HepG2 (cell line): ENCODE results near the gene TUBA4B. TPM values are rescaled to one million over a fixed set of nuclear protein-coding genes. Genes with fewer than 3 reads are reported as not detected.

Experiments
- AGO2 ChIP-seq: fragments of 200-400 bp; formaldehyde crosslinking; optimal IDR thresholded peaks from 2 replicates; pipeline ENCODE3; 2017; ENCODE audit warnings: mild to moderate bottlenecking, low read depth, low read length, moderate library complexity
- AHR ChIP-seq: IDR thresholded peaks from 2 replicates; pipeline ENCODE4 v1.6.1; 2018; ENCODE audit warnings: missing genetic modification reagents, missing compliant biosample characterization
- ATM ChIP-seq: fragments of 450-650 bp; IDR thresholded peaks from 2 replicates; pipeline ENCODE4 v1.7.1; 2017; ENCODE audit warnings: mild to moderate bottlenecking, borderline replicate concordance
- CC2D1A ChIP-seq: sonication (generic); formaldehyde crosslinking; IDR thresholded peaks from 2 replicates; pipeline ENCODE4 v1.8.1; 2023; ENCODE audit warnings: mild to moderate bottlenecking, missing genetic modification reagents
- HNRNPK ChIP-seq: fragments of 200-400 bp; formaldehyde crosslinking; IDR thresholded peaks from 2 replicates; pipeline ENCODE4 v1.6.1; 2018; ENCODE audit warnings: low read length, low read depth, moderate library complexity, mild to moderate bottlenecking; ENCODE audit not compliant: poor library complexity, severe bottlenecking
- HOXA5 ChIP-seq: sonication (generic); formaldehyde crosslinking; IDR thresholded peaks from 2 replicates; pipeline ENCODE4 v1.4.0; 2020; ENCODE audit warnings: missing genetic modification reagents
- KAT7 ChIP-seq: IDR thresholded peaks from 2 replicates; pipeline ENCODE4 v1.6.1; 2018; ENCODE audit warnings: borderline replicate concordance, missing compliant biosample characterization
- KDM6A ChIP-seq: IDR thresholded peaks from 2 replicates; pipeline ENCODE4 v1.6.1; 2016; ENCODE audit warnings: low read depth
- KLF9 ChIP-seq: IDR thresholded peaks from 2 replicates; pipeline ENCODE4 v1.6.1; 2016; ENCODE audit warnings: low read depth
- NCOR1 ChIP-seq: fragments of 200-600 bp; sonication (generic); IDR thresholded peaks from 2 replicates; pipeline ENCODE4 v1.7.0; 2017; ENCODE audit warnings: antibody characterized with exemption, low read length, borderline replicate concordance
- NFATC3 ChIP-seq: sonication (generic); formaldehyde crosslinking; IDR thresholded peaks from 2 replicates; pipeline ENCODE4 v1.5.1; 2020; ENCODE audit warnings: mild to moderate bottlenecking, missing genetic modification reagents
- POLR2G ChIP-seq: fragments of 200-400 bp; formaldehyde crosslinking; IDR thresholded peaks from 2 replicates; pipeline ENCODE4 v1.6.1; 2018; ENCODE audit warnings: mild to moderate bottlenecking, low read depth, low read length, moderate library complexity
- REPIN1 ChIP-seq: sonication (generic); formaldehyde crosslinking; IDR thresholded peaks from 2 replicates; pipeline ENCODE4 v1.8.0; 2022; ENCODE audit warnings: missing genetic modification reagents, low read depth, mild to moderate bottlenecking, borderline replicate concordance
- SIX1 ChIP-seq: sonication (generic); formaldehyde crosslinking; IDR thresholded peaks from 2 replicates; pipeline ENCODE4 v1.4.0; 2020; ENCODE audit warnings: missing genetic modification reagents, borderline replicate concordance
- SOX5 ChIP-seq: IDR thresholded peaks from 2 replicates; pipeline ENCODE4 v1.6.1; 2016; ENCODE audit warnings: borderline replicate concordance
- SOX6 ChIP-seq, 2 experiments: fragments of 450-650 bp in 1 of 2; sonication (generic) in 1 of 2; formaldehyde crosslinking in 1 of 2; IDR thresholded peaks; 2 replicates each; pipeline versions ENCODE4 v1.4.0 to v1.6.1; 2017 to 2020; ENCODE audit warnings: antibody characterized with exemption in 1 of 2, mild to moderate bottlenecking in 1 of 2, missing genetic modification reagents in 1 of 2
- SRSF4 ChIP-seq: fragments of 200-400 bp; formaldehyde crosslinking; IDR thresholded peaks from one replicate; pipeline ENCODE4 v1.6.1; 2018; ENCODE audit warnings: mild to moderate bottlenecking, low read depth, low read length, moderate library complexity; ENCODE audit not compliant: poor library complexity, severe bottlenecking
- ZMYM4 ChIP-seq: sonication (generic); formaldehyde crosslinking; IDR thresholded peaks from 2 replicates; pipeline ENCODE4 v1.8.1; 2023; ENCODE audit warnings: mild to moderate bottlenecking, missing genetic modification reagents
- ZNF180 ChIP-seq: sonication (generic); formaldehyde crosslinking; IDR thresholded peaks from 2 replicates; pipeline ENCODE4 v1.4.0; 2020; ENCODE audit warnings: low read depth, missing genetic modification reagents, borderline replicate concordance
- ZNF549 ChIP-seq: sonication (generic); formaldehyde crosslinking; IDR thresholded peaks from 2 replicates; pipeline ENCODE4 v1.5.0; 2020; ENCODE audit warnings: missing genetic modification reagents
- ZNF619 ChIP-seq: sonication (generic); formaldehyde crosslinking; IDR thresholded peaks from 2 replicates; pipeline ENCODE4 v1.4.0; 2020; ENCODE audit warnings: mild to moderate bottlenecking, missing genetic modification reagents
- ZNF776 ChIP-seq: sonication (generic); formaldehyde crosslinking; IDR thresholded peaks from 2 replicates; pipeline ENCODE4 v1.4.0; 2020; ENCODE audit warnings: mild to moderate bottlenecking, missing genetic modification reagents
- ZNF816 ChIP-seq: sonication (generic); formaldehyde crosslinking; IDR thresholded peaks from 2 replicates; pipeline ENCODE4 v1.8.0; 2022; ENCODE audit warnings: missing genetic modification reagents, mild to moderate bottlenecking, borderline replicate concordance
- ZSCAN12 ChIP-seq: sonication (generic); formaldehyde crosslinking; IDR thresholded peaks from 2 replicates; pipeline ENCODE4 v1.9.0; 2021; ENCODE audit warnings: mild to moderate bottlenecking, missing genetic modification reagents
- polyA plus RNA-seq, 8 experiments: library from polyadenylated mRNA; depleted of rRNA in 3 of 8; stranded (reverse) in 7 of 8; unstranded in 1 of 8; fragments of >200 nt; fragmentation: Illumina TruSeq in 4 of 8; extraction: Trizol in 4 of 8; gene quantifications; 2 replicates each; pipeline versions ENCODE4 v1.2.1 to v1.2.3, GENCODE V29; 2011 to 2016; ENCODE audit warnings: low read depth in 4 of 8, missing spikeins in 1 of 8, mixed read lengths in 1 of 8; ENCODE audit not compliant: insufficient read depth in 1 of 8
- total RNA-seq, 5 experiments: library from RNA; depleted of rRNA; stranded (reverse); fragments of >200 nt; fragmentation: Illumina TruSeq; extraction: Trizol; gene quantifications; 2 replicates each; pipeline ENCODE4 v1.2.3, GENCODE V29; 2016; ENCODE audit warnings: low read depth in 1 of 5
- TF ChIP-seq, protein P1 (sequence below): sonication (generic); formaldehyde crosslinking; conservative IDR thresholded peaks from 2 replicates; pipeline ENCODE4 v1.5.0; 2020; ENCODE audit warnings: missing genetic modification reagents
- TF ChIP-seq, protein P2 (sequence below): sonication (generic); formaldehyde crosslinking; IDR thresholded peaks from 2 replicates; pipeline ENCODE4 v1.8.0; 2023; ENCODE audit warnings: mild to moderate bottlenecking, missing genetic modification reagents
- TF ChIP-seq, protein P3 (sequence below): sonication (generic); formaldehyde crosslinking; IDR thresholded peaks from 2 replicates; pipeline ENCODE4 v1.5.1; 2020; ENCODE audit warnings: missing genetic modification reagents, mild to moderate bottlenecking, borderline replicate concordance

TUBA4B gene
- total and polyA plus RNA-seq, 2 of the 13 experiments (the other 11 are each of a cell fraction or from before 2014, with no cell fraction given): 0.18 to 0.22 TPM

DNA sequence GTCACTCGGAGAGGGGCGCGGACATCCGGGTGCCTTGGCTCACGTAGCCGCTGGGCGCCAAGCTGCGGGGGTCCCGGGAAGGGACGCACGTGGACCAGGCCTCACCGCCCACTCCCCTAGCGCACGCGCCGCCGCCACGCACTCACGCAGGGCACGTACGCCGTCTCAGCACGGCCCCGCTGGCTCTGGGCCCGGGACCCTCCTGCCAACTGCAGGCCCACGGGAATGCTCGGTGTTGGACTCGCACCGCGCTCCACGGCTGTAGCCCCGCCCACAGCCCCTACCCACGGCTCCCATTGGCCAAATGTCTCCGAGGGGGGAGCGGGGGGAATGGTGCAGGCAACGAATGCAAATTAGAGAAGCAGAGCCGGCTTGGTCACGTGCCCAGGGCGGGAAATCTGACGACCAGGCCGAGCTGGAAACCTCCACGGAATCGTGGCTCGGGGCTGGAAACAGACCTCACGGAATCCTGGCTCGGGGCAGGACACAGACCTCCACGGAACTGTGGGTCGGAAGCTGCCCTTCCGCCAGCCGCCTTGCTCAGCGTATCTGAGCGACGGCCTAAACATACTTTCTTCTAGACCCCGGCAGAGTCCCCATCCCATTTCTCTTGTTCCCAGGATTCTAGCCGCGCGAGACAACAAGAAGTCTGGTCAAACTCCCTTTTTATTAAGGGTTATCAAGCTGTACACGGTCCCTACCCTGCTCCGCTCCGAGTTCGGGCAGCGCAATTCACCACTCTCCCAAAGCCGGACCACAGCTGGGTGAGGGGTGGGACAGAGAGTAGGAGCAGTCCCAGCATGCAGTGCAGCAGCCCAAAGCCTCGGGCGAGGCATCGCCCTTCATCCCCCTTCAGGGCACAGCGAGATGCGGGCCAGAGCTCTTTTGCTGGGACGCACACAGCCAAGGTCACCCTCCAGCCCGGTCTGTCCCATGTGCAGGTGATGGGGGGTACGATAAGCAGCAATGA is 34.0 kb upstream of the TUBA4B start, which contains the start of gene ABCB6 (continued):
- TF ChIP-seq SIX1 (CRISPR knock-in tag): peak; percentile 73; the same call in 1 of the 2 replicates
- TF ChIP-seq ZMYM4 (CRISPR knock-in tag): peak; percentile 91
- TF ChIP-seq, protein P1, sequence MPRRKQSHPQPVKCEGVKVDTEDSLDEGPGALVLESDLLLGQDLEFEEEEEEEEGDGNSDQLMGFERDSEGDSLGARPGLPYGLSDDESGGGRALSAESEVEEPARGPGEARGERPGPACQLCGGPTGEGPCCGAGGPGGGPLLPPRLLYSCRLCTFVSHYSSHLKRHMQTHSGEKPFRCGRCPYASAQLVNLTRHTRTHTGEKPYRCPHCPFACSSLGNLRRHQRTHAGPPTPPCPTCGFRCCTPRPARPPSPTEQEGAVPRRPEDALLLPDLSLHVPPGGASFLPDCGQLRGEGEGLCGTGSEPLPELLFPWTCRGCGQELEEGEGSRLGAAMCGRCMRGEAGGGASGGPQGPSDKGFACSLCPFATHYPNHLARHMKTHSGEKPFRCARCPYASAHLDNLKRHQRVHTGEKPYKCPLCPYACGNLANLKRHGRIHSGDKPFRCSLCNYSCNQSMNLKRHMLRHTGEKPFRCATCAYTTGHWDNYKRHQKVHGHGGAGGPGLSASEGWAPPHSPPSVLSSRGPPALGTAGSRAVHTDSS (CRISPR knock-in tag): no peak
- no peak for TF ChIP-seq SOX6 (IDR thresholded peaks at IDR 0.05)
- TF ChIP-seq SOX6 (CRISPR knock-in tag; IDR thresholded peaks at IDR 0.05): peak; percentile 78
- no peak for TF ChIP-seq ATM
- peak; percentile 67; the same call in 1 of the 2 replicates for TF ChIP-seq HOXA5 (CRISPR knock-in tag)
- TF ChIP-seq, protein P2, sequence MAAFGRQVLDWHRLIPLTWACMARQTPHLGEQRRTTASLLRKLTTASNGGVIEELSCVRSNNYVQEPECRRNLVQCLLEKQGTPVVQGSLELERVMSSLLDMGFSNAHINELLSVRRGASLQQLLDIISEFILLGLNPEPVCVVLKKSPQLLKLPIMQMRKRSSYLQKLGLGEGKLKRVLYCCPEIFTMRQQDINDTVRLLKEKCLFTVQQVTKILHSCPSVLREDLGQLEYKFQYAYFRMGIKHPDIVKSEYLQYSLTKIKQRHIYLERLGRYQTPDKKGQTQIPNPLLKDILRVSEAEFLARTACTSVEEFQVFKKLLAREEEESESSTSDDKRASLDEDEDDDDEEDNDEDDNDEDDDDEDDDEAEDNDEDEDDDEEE (CRISPR knock-in tag): peak; percentile 96; the same call in 1 of the 2 replicates
- TF ChIP-seq ZSCAN12 (CRISPR knock-in tag): no peak
- TF ChIP-seq NCOR1: peak; percentile 41; the same call in 1 of the 2 replicates
- peak; percentile 99 for TF ChIP-seq AGO2
- TF ChIP-seq, protein P3, sequence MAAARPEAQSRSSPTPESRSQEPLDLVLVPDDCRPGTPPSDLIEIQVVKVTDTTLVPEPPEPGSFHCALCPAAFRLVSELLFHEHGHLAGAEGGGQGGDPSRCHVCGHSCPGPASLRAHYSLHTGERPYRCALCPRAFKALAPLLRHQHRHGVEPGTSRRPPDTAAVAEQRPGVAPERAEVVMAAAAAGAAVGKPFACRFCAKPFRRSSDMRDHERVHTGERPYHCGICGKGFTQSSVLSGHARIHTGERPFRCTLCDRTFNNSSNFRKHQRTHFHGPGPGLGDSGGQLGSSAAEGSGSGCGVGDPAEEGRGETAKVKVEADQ (CRISPR knock-in tag): peak; percentile 78
- peak; percentile 98 for TF ChIP-seq REPIN1
- peak; percentile 100 for TF ChIP-seq ZNF776
- peak; percentile 62; the same call in 1 of the 2 replicates for TF ChIP-seq ZNF816 (CRISPR knock-in tag)
- peak; percentile 92; the same call in 1 of the 2 replicates for TF ChIP-seq ZNF180 (CRISPR knock-in tag)
- 0 out of 2 replicates have a peak, but pooled peaks have one; percentile 61 for TF ChIP-seq KLF9 (CRISPR knock-in tag)
- TF ChIP-seq KAT7: peak; percentile 97
- TF ChIP-seq NFATC3 (CRISPR knock-in tag): peak; percentile 79
- TF ChIP-seq SRSF4: no peak
- 0 out of 2 replicates have a peak, but pooled peaks have one; percentile 79 for TF ChIP-seq AHR
- TF ChIP-seq KDM6A (CRISPR knock-in tag): no peak
- peak; percentile 98 for TF ChIP-seq POLR2G
- TF ChIP-seq SOX5 (CRISPR knock-in tag): peak; percentile 59; the same call in 1 of the 2 replicates
- TF ChIP-seq ZNF619: peak; percentile 75; the same call in 1 of the 2 replicates
- TF ChIP-seq ZNF549: no peak
- 0 out of 2 replicates have a peak, but pooled peaks have one; percentile 52 for TF ChIP-seq CC2D1A (CRISPR knock-in tag)
- peak; percentile 82 for TF ChIP-seq HNRNPK
